Adrenal gland (tissue), 12 donors: ENCODE data around the gene ABHD17A. TPM values are rescaled to one million over a fixed set of nuclear protein-coding genes. Genes with fewer than 3 reads are reported as not detected.

Experiments
- DNase-seq, 7 donors: peaks; one replicate each; pipeline ENCODE4 v3.0.0-alpha.2; 2019 to 2020
- H3K27ac ChIP-seq, 5 donors: fragments of 200-600 bp; sonication (generic) in 4 of 5; 1 replicate in 3 of 5; 2 replicates in 2 of 5; pipeline versions ENCODE4 v1.5.1 to v1.8.0; 2016 to 2020; ENCODE audit warnings: mild to moderate bottlenecking in 1 of 5
- H3K27me3 ChIP-seq: fragments of 200-600 bp; 2 replicates; pipeline ENCODE4 v1.8.0; 2021
- H3K36me3 ChIP-seq, 2 donors: fragments of 200-600 bp; replicated peaks in 1 of 2; 1 replicate in 1 of 2; 2 replicates in 1 of 2; pipeline versions ENCODE4 v1.5.1 to v1.8.0; 2018 to 2022
- H3K4me1 ChIP-seq, 2 donors: fragments of 200-600 bp; replicated peaks in 1 of 2; 1 replicate in 1 of 2; 2 replicates in 1 of 2; pipeline versions ENCODE4 v1.5.1 to v1.8.0; 2018 to 2021
- H3K4me3 ChIP-seq, 4 donors: fragments of 200-600 bp; sonication (generic) in 3 of 4; one replicate each; pipeline ENCODE4 v1.5.1; 2016 to 2018
- H3K9me3 ChIP-seq, 3 donors: fragments of 200-600 bp; sonication (generic) in 1 of 3; replicated peaks in 1 of 3; 1 replicate in 2 of 3; 2 replicates in 1 of 3; pipeline versions ENCODE4 v1.5.1 to v1.8.0; 2016 to 2021
- POLR2A ChIP-seq, 2 donors: fragments of 450-650 bp; IDR thresholded peaks; one replicate each; pipeline ENCODE4 v1.6.1; 2017; ENCODE audit warnings: antibody characterized with exemption in 2 of 2, mild to moderate bottlenecking in 2 of 2, moderate library complexity in 1 of 2
- WGBS, 4 donors: extraction: QIAGEN DNeasy Blood & Tissue Kit in 2 of 4; methylation state at CpG; one replicate each; pipeline versions ENCODE4 v1.1.5 to v1.1.7; 2013 to 2017; 5-methylcytosine and 5-hydroxymethylcytosine counted together
- intact Hi-C, 2 donors: fragments of 100-400 bp; cut with DNase I; formaldehyde crosslinking; loops; one replicate each; pipeline versions ENCODE4 v1.14.1 to v1.15.0; 2022 to 2023
- polyA plus RNA-seq, 3 donors: library from polyadenylated mRNA; stranded (reverse); fragments of 200-250 nt in 2 of 3; fragments of 350-450 nt in 1 of 3; fragmentation: Illumina TruSeq in 1 of 3; extraction: RNeasy Lipid Tissue Mini Kit (QIAGEN cat#74804) in 1 of 3; gene quantifications; one replicate each; pipeline ENCODE4 v1.2.3, GENCODE V29; 2013 to 2014
- total RNA-seq, 9 donors: library from RNA; depleted of rRNA in 4 of 9; stranded (reverse); fragments of >200 nt in 4 of 9; fragments of 120-200 nt in 1 of 9; fragmentation: NEBNext Ultra II Directional in 1 of 9; extraction: Animal tissue kit (Norgen Biotek cat#: 25700) in 1 of 9; gene quantifications; one replicate each; pipeline versions ENCODE4 v1.1.0 to v1.2.4, GENCODE V29; 2013 to 2023
- TF ChIP-seq, protein P1 (sequence below), 6 experiments: fragments of 450-650 bp in 4 of 6; fragments of 200-600 bp in 2 of 6; sonication (generic) in 1 of 6; IDR thresholded peaks; 1 replicate in 5 of 6; 2 replicates in 1 of 6; pipeline versions ENCODE4 v1.5.1 to v1.8.0; 2016 to 2021; ENCODE audit warnings: antibody characterized with exemption in 6 of 6, mild to moderate bottlenecking in 2 of 6, moderate library complexity in 1 of 6
- donor health status: healthy with polysubstance abuse.
- donor health status: Bipolar disorder and iron deficiency.
- donor health status: DM: yes; HTN: yes; CAD: no.
- donor health status: DM: no; HTN: no; CAD: no.
- donor health status: DM: no; HTN: no; CAD: no.
- donor health status: DM: yes; HTN: yes; CAD: no.

ABHD17A gene
- total and polyA plus RNA-seq, 12 donors, result 2.5 to 235 (median 99.4) TPM

DNA sequence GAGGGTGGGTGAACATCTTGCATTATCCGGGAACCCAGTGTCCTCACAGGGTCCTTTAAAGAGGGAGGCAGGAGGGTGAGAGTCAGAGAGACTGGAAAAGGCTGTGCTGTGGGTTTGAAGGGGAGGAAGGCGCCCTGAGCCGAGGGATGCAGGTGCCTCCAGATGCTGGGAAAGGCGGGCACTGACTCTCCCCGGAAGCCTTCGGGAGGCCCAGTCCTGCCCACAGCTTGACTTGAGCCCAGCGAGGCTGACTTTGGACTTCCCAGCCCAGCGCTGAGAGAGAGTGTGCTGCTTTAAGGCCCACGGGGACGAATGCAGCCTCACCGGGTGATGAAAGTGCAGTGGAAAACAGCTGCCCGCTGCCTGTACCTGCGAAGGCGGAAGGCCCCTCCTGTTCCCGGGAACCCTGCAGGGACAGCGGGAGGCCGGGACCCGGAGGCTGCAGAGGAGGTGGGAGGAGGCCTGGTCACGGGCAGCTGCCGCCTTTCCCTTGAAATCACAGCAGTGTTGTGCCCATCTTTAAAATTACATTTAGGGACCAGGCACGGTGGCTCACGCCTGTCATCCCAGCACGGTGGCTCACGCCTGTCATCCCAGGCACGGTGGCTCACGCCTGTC lies 53.1 kb downstream of the ABHD17A start:
- peaks cover 36 to 48% of the 10 kb centered on the region in 2 donors for H3K4me1 ChIP-seq
- H3K36me3 ChIP-seq, result peaks cover 0 to 10% of the 10 kb centered on the region in 2 donors
- no peaks in the 10 kb centered on the region for H3K27me3 ChIP-seq
- no peaks in the 10 kb centered on the region for H3K9me3 ChIP-seq
- DNase-seq, result no peak
- peak overlapping the region in 3 of 5 donors; percentile 93 to 94 (median 94) for H3K27ac ChIP-seq
- H3K4me3 ChIP-seq, result no peak overlapping the region
- WGBS, 4 donors, result 87 to 93% (median 90%) methylated on average over 21 to 26 of the region's 26 CpGs
- TF ChIP-seq, protein P1, sequence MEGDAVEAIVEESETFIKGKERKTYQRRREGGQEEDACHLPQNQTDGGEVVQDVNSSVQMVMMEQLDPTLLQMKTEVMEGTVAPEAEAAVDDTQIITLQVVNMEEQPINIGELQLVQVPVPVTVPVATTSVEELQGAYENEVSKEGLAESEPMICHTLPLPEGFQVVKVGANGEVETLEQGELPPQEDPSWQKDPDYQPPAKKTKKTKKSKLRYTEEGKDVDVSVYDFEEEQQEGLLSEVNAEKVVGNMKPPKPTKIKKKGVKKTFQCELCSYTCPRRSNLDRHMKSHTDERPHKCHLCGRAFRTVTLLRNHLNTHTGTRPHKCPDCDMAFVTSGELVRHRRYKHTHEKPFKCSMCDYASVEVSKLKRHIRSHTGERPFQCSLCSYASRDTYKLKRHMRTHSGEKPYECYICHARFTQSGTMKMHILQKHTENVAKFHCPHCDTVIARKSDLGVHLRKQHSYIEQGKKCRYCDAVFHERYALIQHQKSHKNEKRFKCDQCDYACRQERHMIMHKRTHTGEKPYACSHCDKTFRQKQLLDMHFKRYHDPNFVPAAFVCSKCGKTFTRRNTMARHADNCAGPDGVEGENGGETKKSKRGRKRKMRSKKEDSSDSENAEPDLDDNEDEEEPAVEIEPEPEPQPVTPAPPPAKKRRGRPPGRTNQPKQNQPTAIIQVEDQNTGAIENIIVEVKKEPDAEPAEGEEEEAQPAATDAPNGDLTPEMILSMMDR (IDR thresholded peaks at IDR 0.05), result no peak
- no peak for TF ChIP-seq POLR2A (IDR thresholded peaks at IDR 0.05)
- intact Hi-C loops, result no loop called here

DNA sequence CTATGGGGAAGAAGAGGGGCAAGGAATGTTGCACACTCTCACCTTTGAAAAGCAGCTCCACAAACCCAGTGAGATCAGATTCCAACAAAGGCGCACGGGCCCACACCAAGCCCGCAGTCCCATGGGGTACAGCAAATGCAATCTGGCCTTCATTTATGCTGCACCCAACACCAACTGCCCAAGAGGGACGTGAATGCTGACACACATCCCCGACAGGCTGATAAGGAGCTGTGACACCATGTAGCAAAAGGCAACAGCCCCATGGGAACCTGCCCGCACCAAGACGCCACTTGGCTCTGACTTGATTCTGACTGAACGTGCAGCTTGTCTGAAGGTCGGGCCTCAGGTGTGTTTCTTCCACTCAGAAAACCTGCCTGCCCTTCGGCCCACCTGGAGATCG lies 54.3 kb downstream of the ABHD17A start:
- intact Hi-C loops, result no loop called here
- Histone ChIP-seq H3K27ac (peak overlapping the region in 1 of 5 donors; percentile 22), H3K36me3 (peaks cover 0 to 14% of the 10 kb centered on the region in 2 donors), H3K4me3 (no peak overlapping the region), H3K4me1 (peaks cover 32 to 39% of the 10 kb centered on the region in 2 donors), H3K27me3 (no peaks in the 10 kb centered on the region), H3K9me3 (no peaks in the 10 kb centered on the region)
- TF ChIP-seq POLR2A (IDR thresholded peaks at IDR 0.05), result no peak
- TF ChIP-seq, protein P1 (IDR thresholded peaks at IDR 0.05), result no peak
- 80 to 100% (median 87%) methylated on average over 4 to 11 of the region's 11 CpGs for WGBS, 4 donors
- peak in 1 of 7 donors; percentile 51 for DNase-seq

GRCh38 chr19:1830568-1830967 lies 54.7 kb downstream of the ABHD17A start:
- DNase-seq, result no peak
- H3K4me3 ChIP-seq, result no peak overlapping the region
- intact Hi-C loops, result no loop called here
- TF ChIP-seq POLR2A (IDR thresholded peaks at IDR 0.05), result no peak
- TF ChIP-seq, protein P1 (IDR thresholded peaks at IDR 0.05), result no peak
- H3K4me1 ChIP-seq, result peaks cover 34 to 38% of the 10 kb centered on the region in 2 donors
- no peaks in the 10 kb centered on the region for H3K27me3 ChIP-seq
- H3K27ac ChIP-seq, result peak overlapping the region in 1 of 5 donors; percentile 22
- H3K36me3 ChIP-seq, result peaks cover 0 to 14% of the 10 kb centered on the region in 2 donors
- WGBS, 4 donors, result 86 to 92% (median 89%) methylated on average over 5 to 15 of the region's 15 CpGs
- H3K9me3 ChIP-seq, result no peaks in the 10 kb centered on the region

GRCh38 chr19:1829958-1830357 lies 55.3 kb downstream of the ABHD17A start:
- 94 to 97% (median 96%) methylated on average over 9 to 11 of the region's 11 CpGs for WGBS, 4 donors
- no peaks in the 10 kb centered on the region for H3K9me3 ChIP-seq
- H3K4me3 ChIP-seq, result no peak overlapping the region
- intact Hi-C loops, result no loop called here
- peaks cover 0 to 14% of the 10 kb centered on the region in 2 donors for H3K36me3 ChIP-seq
- peaks cover 33 to 38% of the 10 kb centered on the region in 2 donors for H3K4me1 ChIP-seq
- H3K27me3 ChIP-seq, result no peaks in the 10 kb centered on the region
- H3K27ac ChIP-seq, result no peak overlapping the region
- no peak for DNase-seq
- TF ChIP-seq, protein P1 (IDR thresholded peaks at IDR 0.05), result no peak
- TF ChIP-seq POLR2A (IDR thresholded peaks at IDR 0.05), result no peak
